Nephron (organoid): Measurements from ENCODE around the gene AMN.

Source experiments
- H3K27ac Mint-ChIP-seq, 3 experiments: 2 replicates each; pipeline ENCODE4 v1.8.0; 2020; ENCODE audit warnings: mixed read lengths in 3 of 3, mild to moderate bottlenecking in 2 of 3, moderate library complexity in 1 of 3
- H3K27me3 Mint-ChIP-seq: 2 replicates; pipeline ENCODE4 v1.8.0; 2021; ENCODE audit warnings: low read depth, mild to moderate bottlenecking, moderate library complexity, mixed read lengths
- H3K36me3 Mint-ChIP-seq: 2 replicates; pipeline ENCODE4 v1.8.0; 2020; ENCODE audit warnings: low read depth, mixed read lengths
- H3K4me1 Mint-ChIP-seq: 2 replicates; pipeline ENCODE4 v1.8.0; 2020; ENCODE audit warnings: mixed read lengths
- H3K4me3 Mint-ChIP-seq, 3 experiments: 2 replicates each; pipeline ENCODE4 v1.8.0; 2020; ENCODE audit warnings: mild to moderate bottlenecking in 3 of 3, mixed read lengths in 3 of 3, moderate library complexity in 2 of 3
- H3K9me3 Mint-ChIP-seq: 2 replicates; pipeline ENCODE4 v1.8.0; 2020; ENCODE audit warnings: mixed read lengths
- TF ChIP-seq, protein P1 (sequence below), 3 experiments: fragments of 200-600 bp; sonication (generic); IDR thresholded peaks; one replicate each; pipeline ENCODE4 v1.5.0; 2021; ENCODE audit warnings: antibody characterized with exemption in 3 of 3; ENCODE audit not compliant: unreplicated experiment in 3 of 3

Gene AMN

DNA sequence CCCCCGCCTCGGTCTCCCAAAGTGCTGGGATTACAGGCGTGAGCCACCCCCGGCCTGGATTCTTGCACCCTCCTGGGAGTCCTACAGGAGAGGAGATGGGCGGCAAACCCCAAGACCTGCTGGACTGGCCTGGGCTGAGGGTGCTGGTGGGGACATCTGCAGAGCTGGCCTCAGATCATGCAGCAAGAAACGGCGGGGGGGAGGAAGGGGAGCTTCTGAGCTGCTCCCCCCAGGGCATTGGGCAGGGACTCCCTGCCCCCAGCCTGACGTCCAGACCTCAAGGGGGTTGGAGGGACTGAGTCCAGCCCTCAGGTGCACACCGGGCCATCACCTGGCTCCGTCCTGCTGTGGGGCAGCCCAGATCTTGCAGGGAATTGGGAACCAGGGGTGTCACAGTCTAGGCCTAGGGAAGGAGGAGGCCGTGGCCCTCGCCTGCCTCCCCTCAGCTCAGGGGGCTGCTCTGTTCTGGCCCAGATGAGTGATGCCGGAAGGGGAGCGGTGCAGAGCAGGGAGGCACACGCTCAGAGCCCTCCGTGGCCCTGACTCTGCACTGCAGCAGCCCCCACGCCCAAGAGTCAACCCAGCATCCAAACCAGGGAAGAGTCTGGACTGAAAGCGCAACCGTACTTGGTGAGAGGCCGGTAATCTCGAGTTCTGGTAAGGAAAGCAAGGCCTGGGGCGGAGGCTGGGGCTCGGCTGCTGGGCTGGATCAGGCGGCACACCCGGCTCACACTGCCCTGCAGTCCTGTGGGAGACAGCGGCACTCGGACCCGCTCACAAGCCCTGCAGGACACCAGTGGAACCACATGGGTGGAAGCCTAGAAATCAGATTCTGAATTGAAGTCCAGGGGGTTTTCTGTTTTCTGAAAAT, 8.9 kb upstream of the AMN start:
- Mint-ChIP-seq H3K4me3 (no peak overlapping the region), H3K9me3 (no peaks in the 10 kb centered on the region), H3K27ac (no peak overlapping the region), H3K36me3 (no peaks in the 10 kb centered on the region), H3K27me3 (peaks cover 3% of the 10 kb centered on the region), H3K4me1 (no peaks in the 10 kb centered on the region)
- TF ChIP-seq, protein P1, sequence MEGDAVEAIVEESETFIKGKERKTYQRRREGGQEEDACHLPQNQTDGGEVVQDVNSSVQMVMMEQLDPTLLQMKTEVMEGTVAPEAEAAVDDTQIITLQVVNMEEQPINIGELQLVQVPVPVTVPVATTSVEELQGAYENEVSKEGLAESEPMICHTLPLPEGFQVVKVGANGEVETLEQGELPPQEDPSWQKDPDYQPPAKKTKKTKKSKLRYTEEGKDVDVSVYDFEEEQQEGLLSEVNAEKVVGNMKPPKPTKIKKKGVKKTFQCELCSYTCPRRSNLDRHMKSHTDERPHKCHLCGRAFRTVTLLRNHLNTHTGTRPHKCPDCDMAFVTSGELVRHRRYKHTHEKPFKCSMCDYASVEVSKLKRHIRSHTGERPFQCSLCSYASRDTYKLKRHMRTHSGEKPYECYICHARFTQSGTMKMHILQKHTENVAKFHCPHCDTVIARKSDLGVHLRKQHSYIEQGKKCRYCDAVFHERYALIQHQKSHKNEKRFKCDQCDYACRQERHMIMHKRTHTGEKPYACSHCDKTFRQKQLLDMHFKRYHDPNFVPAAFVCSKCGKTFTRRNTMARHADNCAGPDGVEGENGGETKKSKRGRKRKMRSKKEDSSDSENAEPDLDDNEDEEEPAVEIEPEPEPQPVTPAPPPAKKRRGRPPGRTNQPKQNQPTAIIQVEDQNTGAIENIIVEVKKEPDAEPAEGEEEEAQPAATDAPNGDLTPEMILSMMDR (IDR thresholded peaks at IDR 0.05; ENCODE audit: unreplicated experiment in 3 of 3) = no peak

DNA sequence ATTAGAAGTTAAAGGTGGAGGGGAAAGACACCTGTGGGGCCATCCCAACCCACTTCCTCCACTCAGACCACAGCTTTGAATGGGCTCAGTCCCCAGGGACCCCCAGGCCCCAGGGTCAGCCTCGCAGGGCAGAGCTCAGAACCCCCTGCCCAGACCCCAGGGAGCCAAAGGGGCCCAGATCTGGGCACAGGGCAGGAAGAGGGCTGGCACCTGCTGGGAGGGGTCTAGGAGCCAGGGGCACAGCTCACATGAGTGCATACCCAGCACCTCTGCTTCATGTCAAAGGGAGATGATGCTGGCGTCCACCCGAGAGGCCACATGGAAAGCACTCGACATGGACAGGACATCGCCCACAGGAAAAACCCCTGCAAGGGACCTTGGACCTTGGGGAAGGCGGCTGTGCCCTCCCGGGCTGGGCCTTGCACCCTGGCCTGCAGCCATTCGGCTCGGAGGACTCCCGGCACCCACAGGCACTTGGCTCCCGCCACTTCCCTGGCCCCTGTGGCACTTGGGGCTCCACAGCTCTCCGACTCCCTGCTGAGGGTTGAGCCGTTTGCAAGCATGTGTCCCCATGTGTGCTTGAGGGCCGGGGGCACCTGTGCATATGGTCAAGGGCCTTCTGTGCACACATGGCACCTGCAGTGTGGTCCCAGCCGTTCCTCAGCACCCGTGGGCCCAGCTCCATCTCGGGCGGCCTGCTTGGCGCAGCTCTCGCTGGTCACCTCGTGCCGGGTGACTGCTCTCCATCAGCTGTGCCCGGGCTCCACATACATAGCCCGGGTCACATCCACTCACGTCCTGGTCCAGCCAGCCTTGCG, 7.8 kb upstream of the AMN start:
- H3K27ac Mint-ChIP-seq = no peak overlapping the region
- no peaks in the 10 kb centered on the region for H3K4me1 Mint-ChIP-seq
- peaks cover 3% of the 10 kb centered on the region for H3K27me3 Mint-ChIP-seq
- no peak overlapping the region for H3K4me3 Mint-ChIP-seq
- TF ChIP-seq, protein P1 (IDR thresholded peaks at IDR 0.05; ENCODE audit: unreplicated experiment in 3 of 3) = no peak
- no peaks in the 10 kb centered on the region for H3K9me3 Mint-ChIP-seq
- H3K36me3 Mint-ChIP-seq = no peaks in the 10 kb centered on the region

- H3K4me3 Mint-ChIP-seq = no peak overlapping the region
- no peaks in the 10 kb centered on the region for H3K4me1 Mint-ChIP-seq
- TF ChIP-seq, protein P1 (IDR thresholded peaks at IDR 0.05; ENCODE audit: unreplicated experiment in 3 of 3) = no peak
- no peaks in the 10 kb centered on the region for H3K9me3 Mint-ChIP-seq
- H3K36me3 Mint-ChIP-seq = no peaks in the 10 kb centered on the region
- H3K27me3 Mint-ChIP-seq = peaks cover 3% of the 10 kb centered on the region
- H3K27ac Mint-ChIP-seq = no peak overlapping the region
Measured at GRCh38 chr14:102915292-102916110, 7.0 kb upstream of the AMN start.

DNA sequence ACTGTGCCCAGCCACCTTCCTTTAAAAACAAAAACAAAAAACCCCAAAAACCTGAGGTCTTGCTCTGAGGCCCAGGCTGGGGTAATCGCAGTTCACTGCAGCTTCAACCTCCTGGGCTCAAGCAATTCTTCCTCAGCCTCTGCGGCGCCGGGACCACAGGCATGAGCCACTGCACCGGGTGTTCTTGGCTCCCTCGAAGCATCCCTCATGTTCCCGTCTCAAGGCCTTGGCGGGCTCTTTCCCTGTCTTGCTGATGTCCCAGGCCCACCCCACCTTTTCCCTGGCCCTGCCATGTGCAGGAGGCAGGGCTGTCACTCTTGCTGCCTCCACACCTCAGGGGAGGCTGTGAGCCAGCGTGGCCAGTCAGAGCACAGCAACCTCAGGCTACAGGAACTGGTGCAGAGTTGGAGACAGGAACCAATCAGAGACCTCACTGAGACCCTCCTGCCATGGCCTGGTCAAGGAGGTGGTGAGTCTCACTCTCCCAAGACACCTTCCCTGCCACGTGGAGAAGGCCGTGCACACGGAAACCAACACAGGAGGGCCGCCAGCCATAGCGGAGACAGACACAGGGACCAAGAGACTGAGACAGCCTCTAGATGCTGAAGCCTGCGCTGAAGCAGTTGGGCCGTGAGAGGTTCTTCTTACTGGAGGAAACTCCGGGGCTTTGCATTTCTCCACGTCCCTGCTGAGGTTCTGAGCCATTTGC, 6.0 kb upstream of the AMN start:
- Mint-ChIP-seq H3K27ac (no peak overlapping the region), H3K27me3 (peaks cover 3% of the 10 kb centered on the region)

DNA sequence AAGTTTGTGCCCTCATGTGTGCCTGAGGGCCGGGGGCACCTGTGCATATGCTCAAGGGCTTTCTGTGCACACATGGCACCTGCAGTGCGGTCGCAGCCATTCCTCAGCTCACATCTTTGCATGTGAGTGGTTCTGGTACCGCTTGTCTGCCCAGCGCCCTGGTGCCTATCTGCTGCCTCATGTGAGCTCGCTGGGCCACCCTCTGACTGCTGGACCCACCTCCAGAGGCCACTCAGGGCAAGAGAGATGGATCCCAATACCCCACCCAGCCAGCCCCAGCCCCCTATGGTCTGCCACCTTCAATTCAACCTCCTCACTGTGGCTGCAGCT, 5.4 kb upstream of the AMN start:
- TF ChIP-seq, protein P1 (IDR thresholded peaks at IDR 0.05; ENCODE audit: unreplicated experiment in 3 of 3) = no peak
- Mint-ChIP-seq H3K36me3 (no peaks in the 10 kb centered on the region), H3K9me3 (no peaks in the 10 kb centered on the region), H3K27ac (no peak overlapping the region), H3K27me3 (peaks cover 3% of the 10 kb centered on the region), H3K4me3 (no peak overlapping the region), H3K4me1 (no peaks in the 10 kb centered on the region)

More for the DNA sequence above, 6.0 kb upstream of the AMN start:
- no peaks in the 10 kb centered on the region for H3K4me1 Mint-ChIP-seq
- no peaks in the 10 kb centered on the region for H3K36me3 Mint-ChIP-seq
- H3K4me3 Mint-ChIP-seq = no peak overlapping the region
- no peaks in the 10 kb centered on the region for H3K9me3 Mint-ChIP-seq
- TF ChIP-seq, protein P1 (IDR thresholded peaks at IDR 0.05; ENCODE audit: unreplicated experiment in 3 of 3) = no peak
